SU-DHL-6 (cell line): Measurements from ENCODE around the gene CDKN2B.

Source experiments
- H2AFZ ChIP-seq: fragments of 200-600 bp; sonication (generic); 2 replicates; pipeline ENCODE4 v1.6.1; 2014; ENCODE audit warnings: low read depth, mild to moderate bottlenecking, moderate library complexity, mixed read lengths, antibody characterized with exemption, low read length; ENCODE audit not compliant: severe bottlenecking
- H3F3A ChIP-seq: fragments of 200-600 bp; shearing (Covaris generic); 2 replicates; pipeline ENCODE4 v1.6.0; 2016; ENCODE audit warnings: antibody characterized with exemption, mild to moderate bottlenecking; ENCODE audit not compliant: insufficient read depth
- H3K27ac ChIP-seq: fragments of 200-600 bp; sonication (generic); 2 replicates; pipeline ENCODE4 v1.5.1; 2016; ENCODE audit warnings: low read depth, mild to moderate bottlenecking, low read length, moderate library complexity, mixed read lengths
- H3K27me3 ChIP-seq: fragments of 200-600 bp; sonication (generic), shearing (Covaris generic); 2 replicates; pipeline ENCODE4 v1.6.0; 2014; ENCODE audit warnings: mild to moderate bottlenecking, low read length
- H3K36me3 ChIP-seq: fragments of 200-600 bp; sonication (generic); 2 replicates; pipeline ENCODE4 v1.6.1; 2014; ENCODE audit warnings: mild to moderate bottlenecking, low read length, mixed read lengths
- H3K4me2 ChIP-seq: fragments of 300-600, 200-600 bp; shearing (Covaris generic), sonication (generic); 2 replicates; pipeline ENCODE4 v1.6.0; 2014; ENCODE audit warnings: low read length, low read depth, mild to moderate bottlenecking; ENCODE audit not compliant: poor library complexity, severe bottlenecking
- H3K4me3 ChIP-seq: fragments of 200-600 bp; sonication (generic); 2 replicates; pipeline ENCODE4 v1.5.1; 2014; ENCODE audit warnings: antibody characterized with exemption, low read length, mild to moderate bottlenecking, mixed read lengths; ENCODE audit not compliant: insufficient read depth, poor library complexity, severe bottlenecking
- H3K79me2 ChIP-seq: fragments of 200-600 bp; sonication (generic); 2 replicates; pipeline ENCODE4 v1.6.1; 2014; ENCODE audit warnings: mild to moderate bottlenecking, low read length, moderate library complexity; ENCODE audit not compliant: insufficient read depth
- H3K9ac ChIP-seq: fragments of 200-600 bp; sonication (generic); 2 replicates; pipeline ENCODE4 v1.7.0; 2014; ENCODE audit warnings: mild to moderate bottlenecking, low read length
- H3K9me2 ChIP-seq: fragments of 200-600 bp; sonication (generic); replicated peaks from 2 replicates; pipeline ENCODE4 v1.6.1; 2014; ENCODE audit warnings: low read length; ENCODE audit not compliant: insufficient read depth
- H3K9me3 ChIP-seq: fragments of 200-600 bp; sonication (generic); 2 replicates; pipeline ENCODE4 v1.6.1; 2014; ENCODE audit warnings: low read length, mixed read lengths; ENCODE audit not compliant: insufficient read depth
- H4K20me1 ChIP-seq: fragments of 200-600 bp; sonication (generic); 2 replicates; pipeline ENCODE4 v1.6.1; 2014; ENCODE audit warnings: low read depth, mild to moderate bottlenecking, antibody characterized with exemption, low read length, moderate library complexity, mixed read lengths
- CTCF ChIP-seq: fragments of 200-600 bp; sonication (generic); IDR thresholded peaks from one replicate; pipeline ENCODE4 v1.5.1; 2017; ENCODE audit warnings: antibody characterized with exemption, mild to moderate bottlenecking, low read length, moderate library complexity; ENCODE audit not compliant: insufficient read depth, poor library complexity, severe bottlenecking
- EZH2phosphoT487 ChIP-seq: fragments of 200-600 bp; sonication (generic), shearing (Covaris generic); conservative IDR thresholded peaks from 2 replicates; pipeline ENCODE4 v1.6.1; 2018; ENCODE audit warnings: mild to moderate bottlenecking, antibody characterized with exemption, low read length, moderate library complexity, mixed read lengths

Gene CDKN2B

GRCh38 chr9:22010866-22011625 is 1.9 kb upstream of the CDKN2B start:
- no peaks in the 10 kb centered on the region for H3K79me2 ChIP-seq

GRCh38 chr9:22009506-22009867 is 382 bp upstream of the CDKN2B start:
- TF ChIP-seq EZH2phosphoT487 (no peak), CTCF (no peak)
- Histone ChIP-seq H3K79me2 (no peaks in the 10 kb centered on the region), H3K9ac (peak overlapping the region; percentile 62), H4K20me1 (no peaks in the 10 kb centered on the region), H2AFZ (peak overlapping the region; percentile 88), H3K9me3 (no peaks in the 10 kb centered on the region), H3K36me3 (no peaks in the 10 kb centered on the region), H3K9me2 (no peaks in the 10 kb centered on the region), H3K4me2 (peak overlapping the region; percentile 74), H3K27me3 (no peaks in the 10 kb centered on the region), H3K4me3 (peak overlapping the region; percentile 77), H3K27ac (peak overlapping the region; percentile 15; the same call in 1 of the 2 replicates), H3F3A (peaks cover 7% of the 10 kb centered on the region; the same call in 1 of the 2 replicates)

More at GRCh38 chr9:22010866-22011625, 1.9 kb upstream of the CDKN2B start:
- Histone ChIP-seq H3K27me3 (no peaks in the 10 kb centered on the region), H3K9me3 (no peaks in the 10 kb centered on the region), H3K36me3 (no peaks in the 10 kb centered on the region), H4K20me1 (no peaks in the 10 kb centered on the region), H3K4me2 (no peak overlapping the region), H3K4me3 (no peak overlapping the region), H3K27ac (no peak overlapping the region), H2AFZ (no peak overlapping the region), H3K9me2 (no peaks in the 10 kb centered on the region), H3F3A (peaks cover 7% of the 10 kb centered on the region; the same call in 1 of the 2 replicates), H3K9ac (no peak overlapping the region)
- no peak for TF ChIP-seq EZH2phosphoT487

- Histone ChIP-seq H3K36me3 (no peaks in the 10 kb centered on the region), H3K27ac (no peak overlapping the region), H3K4me3 (peak overlapping the region; percentile 77), H4K20me1 (0 out of 2 replicates have a peak, but pooled peaks cover 4% of the 10 kb centered on the region), H2AFZ (peak overlapping the region; percentile 37), H3K27me3 (no peaks in the 10 kb centered on the region), H3K79me2 (no peaks in the 10 kb centered on the region), H3K9ac (peak overlapping the region; percentile 62), H3F3A (peaks cover 7% of the 10 kb centered on the region; the same call in 1 of the 2 replicates), H3K4me2 (peak overlapping the region; percentile 74), H3K9me3 (no peaks in the 10 kb centered on the region), H3K9me2 (no peaks in the 10 kb centered on the region)
- TF ChIP-seq CTCF = no peak
- TF ChIP-seq EZH2phosphoT487 = no peak
Observed at GRCh38 chr9:22008384-22008716, 755 bp downstream of the CDKN2B start.
